HCT116 (cell line): ENCODE measurements around the gene ABCG1. TPM values are rescaled to one million over a fixed set of nuclear protein-coding genes. Genes with fewer than 3 reads are reported as not detected.

Experiments used
- ATAC-seq: fragments of 200-7000 bp; cut with Tn5 transposase; 2 replicates; pipeline ENCODE4 v1.9.1; 2020; ENCODE audit warnings: mild to moderate bottlenecking, moderate library complexity
- BruUV-seq: library from RNA; stranded (reverse); fragments of 400-500 nt; replicated peaks from 2 replicates; lab custom pipeline; 2021; lab: Mats Ljungman, UMichigan
- CTCF ChIA-PET: fragments of 300-600 bp; sonication (Branson Sonifier 250); formaldehyde crosslinking; loops from one replicate; lab custom pipeline; 2021; ENCODE audit warnings: antibody characterized with exemption; lab: Charles Lee
- POLR2A ChIA-PET: fragments of 300-600, 350-600 bp; sonication (Branson Sonifier 250); formaldehyde crosslinking; loops from one replicate; lab custom pipeline; 2021; ENCODE audit warnings: antibody characterized with exemption; lab: Charles Lee
- RAD21 ChIA-PET, 2 experiments: fragments of 300-600 bp; sonication (Branson Sonifier 250); formaldehyde crosslinking; loops; one replicate each; lab custom pipeline; 2023; ENCODE audit warnings: low total read pairs in 2 of 2; ENCODE audit not compliant: uncharacterized antibody in 2 of 2, unreplicated experiment in 2 of 2, low non-redundant PET in 1 of 2; lab: Charles Lee
- DNase-seq: peaks from one replicate; pipeline ENCODE4 v3.0.0-alpha.2; 2010; ENCODE audit warnings: low read depth, low spot score
- H2AFZ ChIP-seq: fragments of 200-600 bp; shearing (Covaris generic), sonication (generic); 2 replicates; pipeline ENCODE4 v1.6.1; 2017; ENCODE audit warnings: low read depth, mixed run types, mixed read lengths, antibody characterized with exemption, low read length; ENCODE audit not compliant: poor library complexity, severe bottlenecking
- H3K27ac ChIP-seq: 2 replicates; pipeline ENCODE4 v1.5.1; 2012; ENCODE audit warnings: low read depth, low read length
- H3K27me3 ChIP-seq: fragments of 200-600 bp; sonication (generic); 2 replicates; pipeline ENCODE4 v1.6.1; 2016; ENCODE audit warnings: mixed run types, low read length, mixed read lengths; ENCODE audit not compliant: insufficient read depth
- H3K36me3 ChIP-seq, 2 experiments: fragments of 200-500 bp in 1 of 2; fragments of 200-600 bp in 1 of 2; sonication (Bioruptor generic) in 1 of 2; sonication (generic) in 1 of 2; 2 replicates each; pipeline versions ENCODE4 v1.5.1 to v1.6.1; 2014 to 2016; ENCODE audit warnings: low read length in 2 of 2, inconsistent platforms in 1 of 2, mixed read lengths in 1 of 2, mixed run types in 1 of 2; ENCODE audit not compliant: insufficient read depth in 2 of 2, control insufficient read depth in 1 of 2
- H3K4me1 ChIP-seq, 2 experiments: fragments of 200-600 bp in 1 of 2; sonication (generic) in 1 of 2; 2 replicates each; pipeline versions ENCODE4 v1.5.1 to v1.6.1; 2012 to 2017; ENCODE audit warnings: low read length in 2 of 2, inconsistent platforms in 1 of 2, mild to moderate bottlenecking in 1 of 2, mixed read lengths in 1 of 2, mixed run types in 1 of 2, moderate library complexity in 1 of 2; ENCODE audit not compliant: insufficient read depth in 2 of 2, control insufficient read depth in 1 of 2
- H3K4me2 ChIP-seq: fragments of 200-600 bp; sonication (generic); 2 replicates; pipeline ENCODE4 v1.6.1; 2017; ENCODE audit warnings: mixed run types, low read length, mixed read lengths
- H3K4me3 ChIP-seq, 2 experiments: fragments of 200-600 bp in 1 of 2; sonication (generic) in 1 of 2; replicated peaks in 1 of 2; 2 replicates each; pipeline ENCODE4 v1.5.1; 2011 to 2016; ENCODE audit warnings: low read length in 2 of 2, control low read depth in 1 of 2, low read depth in 1 of 2, mild to moderate bottlenecking in 1 of 2, mixed read lengths in 1 of 2, mixed run types in 1 of 2
- H3K79me2 ChIP-seq: fragments of 200-600 bp; sonication (generic); 2 replicates; pipeline ENCODE4 v1.6.1; 2017; ENCODE audit warnings: mild to moderate bottlenecking, mixed run types, low read length, moderate library complexity, mixed read lengths; ENCODE audit not compliant: insufficient read depth
- H3K9ac ChIP-seq: fragments of 200-600 bp; sonication (generic); 2 replicates; pipeline ENCODE4 v1.6.1; 2016; ENCODE audit warnings: low read length, mixed read lengths
- H3K9me2 ChIP-seq: fragments of 200-600 bp; sonication (generic), shearing (Covaris generic); 2 replicates; pipeline ENCODE4 v1.6.1; 2017; ENCODE audit warnings: mixed run types, mild to moderate bottlenecking, moderate library complexity; ENCODE audit not compliant: insufficient read depth
- H3K9me3 ChIP-seq, 2 experiments: fragments of 200-500 bp in 1 of 2; fragments of 200-600 bp in 1 of 2; sonication (Bioruptor generic) in 1 of 2; sonication (generic) in 1 of 2; 2 replicates each; pipeline ENCODE4 v1.6.1; 2014 to 2017; ENCODE audit warnings: low read length in 2 of 2, mixed read lengths in 2 of 2, inconsistent platforms in 1 of 2, low read depth in 1 of 2, mild to moderate bottlenecking in 1 of 2, mixed run types in 1 of 2, moderate library complexity in 1 of 2; ENCODE audit not compliant: control insufficient read depth in 1 of 2, insufficient read depth in 1 of 2
- H4K20me1 ChIP-seq: fragments of 200-600 bp; sonication (generic), shearing (Covaris generic); 2 replicates; pipeline ENCODE4 v1.6.1; 2017; ENCODE audit warnings: mixed run types, mild to moderate bottlenecking, moderate library complexity; ENCODE audit not compliant: insufficient read depth
- CBX3 ChIP-seq: IDR thresholded peaks from 2 replicates; pipeline ENCODE4 v1.6.1; 2012; ENCODE audit warnings: low read depth
- EGR1 ChIP-seq: IDR thresholded peaks from 2 replicates; pipeline ENCODE4 v1.6.1; 2012; ENCODE audit warnings: low read depth
- EZH2 ChIP-seq: fragments of 200-600 bp; sonication (generic); IDR thresholded peaks from 2 replicates; pipeline ENCODE4 v1.6.1; 2017; ENCODE audit warnings: antibody characterized with exemption, mixed run types
- JUND ChIP-seq: IDR thresholded peaks from 2 replicates; pipeline ENCODE4 v1.6.1; 2012
- POLR2A ChIP-seq: IDR thresholded peaks from 2 replicates; pipeline ENCODE4 v1.7.0; 2011; ENCODE audit warnings: borderline replicate concordance; ENCODE audit not compliant: insufficient read depth, insufficient read length; ENCODE audit errors: extremely low read depth
- POLR2AphosphoS5 ChIP-seq: IDR thresholded peaks from 2 replicates; pipeline ENCODE4 v1.6.1; 2011; ENCODE audit warnings: mild to moderate bottlenecking, low read depth, low read length, moderate library complexity
- RAD21 ChIP-seq: IDR thresholded peaks from 2 replicates; pipeline ENCODE4 v1.6.1; 2012; ENCODE audit warnings: low read depth, mild to moderate bottlenecking
- SIN3A ChIP-seq: IDR thresholded peaks from 2 replicates; pipeline ENCODE4 v1.6.1; 2012; ENCODE audit warnings: low read depth
- SP1 ChIP-seq: IDR thresholded peaks from 2 replicates; pipeline ENCODE4 v1.6.1; 2012; ENCODE audit warnings: low read depth
- YY1 ChIP-seq: IDR thresholded peaks from 2 replicates; pipeline ENCODE4 v1.6.1; 2011; ENCODE audit warnings: low read length, low read depth, moderate library complexity, mild to moderate bottlenecking; ENCODE audit not compliant: insufficient replicate concordance; ENCODE audit errors: extremely low read depth
- ZFX ChIP-seq: fragments of 450-650 bp; IDR thresholded peaks from 2 replicates; pipeline ENCODE4 v1.6.1; 2017
- intact Hi-C: fragments of 100-400 bp; cut with micrococcal nuclease; formaldehyde crosslinking; loops from 2 replicates; pipeline ENCODE4 v1.10.0; 2022
- total RNA-seq: library from RNA; stranded (reverse); gene quantifications from one replicate; pipeline ENCODE4 v1.2.1, GENCODE V29; 2021; ENCODE audit not compliant: unreplicated experiment
- TF ChIP-seq, protein P1 (sequence below): IDR thresholded peaks from 2 replicates; pipeline ENCODE4 v1.6.1; 2011; ENCODE audit warnings: mild to moderate bottlenecking, low read length, moderate library complexity; ENCODE audit not compliant: insufficient replicate concordance; ENCODE audit errors: extremely low read depth
- TF ChIP-seq, protein P2 (sequence below): IDR thresholded peaks from 2 replicates; pipeline ENCODE4 v1.6.1; 2012; ENCODE audit warnings: low read depth
- TF ChIP-seq, protein P3 (sequence below), 3 experiments: fragments of 200-600 bp in 1 of 3; sonication (generic) in 1 of 3; IDR thresholded peaks in 2 of 3; conservative IDR thresholded peaks in 1 of 3; 2 replicates each; pipeline ENCODE4 v1.5.1; 2012 to 2017; ENCODE audit warnings: low read depth in 2 of 3, low read length in 2 of 3, antibody characterized with exemption in 1 of 3, borderline replicate concordance in 1 of 3, control low read depth in 1 of 3, mild to moderate bottlenecking in 1 of 3, mixed read lengths in 1 of 3, mixed run types in 1 of 3, moderate library complexity in 1 of 3; ENCODE audit not compliant: insufficient read depth in 1 of 3

The ABCG1 gene
- total RNA-seq, 1 experiment from 2014 or later: 1.6 TPM

DNA sequence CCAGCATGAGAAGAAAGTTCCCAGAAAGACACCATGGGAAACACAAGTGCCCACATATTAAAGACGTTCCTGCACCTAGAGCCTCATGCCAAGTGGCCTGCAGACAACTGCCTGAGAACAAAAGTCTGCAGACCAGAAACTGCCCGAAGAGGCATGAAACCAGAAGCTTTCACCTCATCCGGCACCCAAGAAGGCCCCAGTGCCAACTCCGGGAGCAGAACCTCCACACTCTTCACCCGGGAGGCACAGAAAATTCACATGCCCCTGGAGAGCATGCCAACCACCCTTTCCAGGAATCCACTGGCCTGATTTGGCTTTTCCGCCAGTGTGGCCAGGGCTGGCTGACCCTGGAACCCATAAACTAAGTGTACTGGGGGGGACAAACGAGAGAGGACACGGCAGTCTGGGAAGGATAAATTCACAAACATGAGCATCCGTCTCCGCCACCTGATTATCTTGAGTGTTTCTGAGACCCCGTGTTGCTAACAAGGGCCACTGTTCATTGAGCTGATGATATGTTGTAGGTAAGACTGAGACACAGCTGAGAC is 125.1 kb downstream of the ABCG1 start:
- intact Hi-C loops: no loop called here
- ChIA-PET POLR2A (no interaction called here), RAD21 (no interaction called here)

More for the DNA sequence above, 125.1 kb downstream of the ABCG1 start:
- no peak overlapping the region for H3K27ac ChIP-seq
- H4K20me1 ChIP-seq: no peaks in the 10 kb centered on the region
- DNase-seq (no peak), ATAC-seq (no peak)
- CTCF ChIA-PET: no interaction called here
- no peak overlapping the region for H3K9ac ChIP-seq
- no peaks in the 10 kb centered on the region for H3K79me2 ChIP-seq
- no peaks in the 10 kb centered on the region for H3K36me3 ChIP-seq
- H3K27me3 ChIP-seq: no peaks in the 10 kb centered on the region
- no peaks in the 10 kb centered on the region for H3K9me3 ChIP-seq
- no peaks in the 10 kb centered on the region for H3K9me2 ChIP-seq
- BruUV-seq: no TSS peak
- H3K4me3 ChIP-seq: no peak overlapping the region
- H2AFZ ChIP-seq: no peak overlapping the region
- TF ChIP-seq EZH2 (no peak), RAD21 (no peak), SP1 (no peak), POLR2A (no peak), ZFX (no peak), YY1 (no peak), CBX3 (no peak), SIN3A (no peak), POLR2AphosphoS5 (no peak), EGR1 (no peak), JUND (no peak)
- TF ChIP-seq, protein P1, sequence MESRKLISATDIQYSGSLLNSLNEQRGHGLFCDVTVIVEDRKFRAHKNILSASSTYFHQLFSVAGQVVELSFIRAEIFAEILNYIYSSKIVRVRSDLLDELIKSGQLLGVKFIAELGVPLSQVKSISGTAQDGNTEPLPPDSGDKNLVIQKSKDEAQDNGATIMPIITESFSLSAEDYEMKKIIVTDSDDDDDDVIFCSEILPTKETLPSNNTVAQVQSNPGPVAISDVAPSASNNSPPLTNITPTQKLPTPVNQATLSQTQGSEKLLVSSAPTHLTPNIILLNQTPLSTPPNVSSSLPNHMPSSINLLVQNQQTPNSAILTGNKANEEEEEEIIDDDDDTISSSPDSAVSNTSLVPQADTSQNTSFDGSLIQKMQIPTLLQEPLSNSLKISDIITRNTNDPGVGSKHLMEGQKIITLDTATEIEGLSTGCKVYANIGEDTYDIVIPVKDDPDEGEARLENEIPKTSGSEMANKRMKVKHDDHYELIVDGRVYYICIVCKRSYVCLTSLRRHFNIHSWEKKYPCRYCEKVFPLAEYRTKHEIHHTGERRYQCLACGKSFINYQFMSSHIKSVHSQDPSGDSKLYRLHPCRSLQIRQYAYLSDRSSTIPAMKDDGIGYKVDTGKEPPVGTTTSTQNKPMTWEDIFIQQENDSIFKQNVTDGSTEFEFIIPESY: no peak
- TF ChIP-seq, protein P2, sequence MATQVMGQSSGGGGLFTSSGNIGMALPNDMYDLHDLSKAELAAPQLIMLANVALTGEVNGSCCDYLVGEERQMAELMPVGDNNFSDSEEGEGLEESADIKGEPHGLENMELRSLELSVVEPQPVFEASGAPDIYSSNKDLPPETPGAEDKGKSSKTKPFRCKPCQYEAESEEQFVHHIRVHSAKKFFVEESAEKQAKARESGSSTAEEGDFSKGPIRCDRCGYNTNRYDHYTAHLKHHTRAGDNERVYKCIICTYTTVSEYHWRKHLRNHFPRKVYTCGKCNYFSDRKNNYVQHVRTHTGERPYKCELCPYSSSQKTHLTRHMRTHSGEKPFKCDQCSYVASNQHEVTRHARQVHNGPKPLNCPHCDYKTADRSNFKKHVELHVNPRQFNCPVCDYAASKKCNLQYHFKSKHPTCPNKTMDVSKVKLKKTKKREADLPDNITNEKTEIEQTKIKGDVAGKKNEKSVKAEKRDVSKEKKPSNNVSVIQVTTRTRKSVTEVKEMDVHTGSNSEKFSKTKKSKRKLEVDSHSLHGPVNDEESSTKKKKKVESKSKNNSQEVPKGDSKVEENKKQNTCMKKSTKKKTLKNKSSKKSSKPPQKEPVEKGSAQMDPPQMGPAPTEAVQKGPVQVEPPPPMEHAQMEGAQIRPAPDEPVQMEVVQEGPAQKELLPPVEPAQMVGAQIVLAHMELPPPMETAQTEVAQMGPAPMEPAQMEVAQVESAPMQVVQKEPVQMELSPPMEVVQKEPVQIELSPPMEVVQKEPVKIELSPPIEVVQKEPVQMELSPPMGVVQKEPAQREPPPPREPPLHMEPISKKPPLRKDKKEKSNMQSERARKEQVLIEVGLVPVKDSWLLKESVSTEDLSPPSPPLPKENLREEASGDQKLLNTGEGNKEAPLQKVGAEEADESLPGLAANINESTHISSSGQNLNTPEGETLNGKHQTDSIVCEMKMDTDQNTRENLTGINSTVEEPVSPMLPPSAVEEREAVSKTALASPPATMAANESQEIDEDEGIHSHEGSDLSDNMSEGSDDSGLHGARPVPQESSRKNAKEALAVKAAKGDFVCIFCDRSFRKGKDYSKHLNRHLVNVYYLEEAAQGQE: no peak
- TF ChIP-seq, protein P3, sequence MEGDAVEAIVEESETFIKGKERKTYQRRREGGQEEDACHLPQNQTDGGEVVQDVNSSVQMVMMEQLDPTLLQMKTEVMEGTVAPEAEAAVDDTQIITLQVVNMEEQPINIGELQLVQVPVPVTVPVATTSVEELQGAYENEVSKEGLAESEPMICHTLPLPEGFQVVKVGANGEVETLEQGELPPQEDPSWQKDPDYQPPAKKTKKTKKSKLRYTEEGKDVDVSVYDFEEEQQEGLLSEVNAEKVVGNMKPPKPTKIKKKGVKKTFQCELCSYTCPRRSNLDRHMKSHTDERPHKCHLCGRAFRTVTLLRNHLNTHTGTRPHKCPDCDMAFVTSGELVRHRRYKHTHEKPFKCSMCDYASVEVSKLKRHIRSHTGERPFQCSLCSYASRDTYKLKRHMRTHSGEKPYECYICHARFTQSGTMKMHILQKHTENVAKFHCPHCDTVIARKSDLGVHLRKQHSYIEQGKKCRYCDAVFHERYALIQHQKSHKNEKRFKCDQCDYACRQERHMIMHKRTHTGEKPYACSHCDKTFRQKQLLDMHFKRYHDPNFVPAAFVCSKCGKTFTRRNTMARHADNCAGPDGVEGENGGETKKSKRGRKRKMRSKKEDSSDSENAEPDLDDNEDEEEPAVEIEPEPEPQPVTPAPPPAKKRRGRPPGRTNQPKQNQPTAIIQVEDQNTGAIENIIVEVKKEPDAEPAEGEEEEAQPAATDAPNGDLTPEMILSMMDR (IDR thresholded peaks at IDR 0.05 in 2 of 3, conservative IDR thresholded peaks at IDR 0.05 in 1 of 3; ENCODE audit: borderline replicate concordance in 1 of 3, insufficient read depth in 1 of 3, low read depth in 2 of 3, low read length in 2 of 3): no peak
- H3K4me2 ChIP-seq: no peak overlapping the region
- H3K4me1 ChIP-seq: no peaks in the 10 kb centered on the region
